GM12878 (cell line): ENCODE results near the gene CDPF1. TPM values are rescaled to one million over a fixed set of nuclear protein-coding genes. Genes with fewer than 3 reads are reported as not detected.

ENCODE experiments used
- CBX5 ChIP-seq: sonication (generic); IDR thresholded peaks from 2 replicates; pipeline ENCODE4 v1.6.1; 2016; ENCODE audit warnings: low read depth, moderate library complexity, mild to moderate bottlenecking, inconsistent platforms
- E2F4 ChIP-seq: IDR thresholded peaks from 2 replicates; pipeline ENCODE4 v1.6.1; 2012; ENCODE audit warnings: low read depth, low read length, improper control_type of control experiment
- ETV6 ChIP-seq, 2 experiments: fragments of 450-650 bp in 1 of 2; IDR thresholded peaks in 1 of 2; conservative IDR thresholded peaks in 1 of 2; 2 replicates each; pipeline ENCODE4 v1.6.1; 2014; ENCODE audit warnings: antibody characterized with exemption in 1 of 2, borderline replicate concordance in 1 of 2, low read depth in 1 of 2, mild to moderate bottlenecking in 1 of 2, moderate library complexity in 1 of 2
- FOXM1 ChIP-seq: IDR thresholded peaks from 2 replicates; pipeline ENCODE4 v1.6.1; 2012; ENCODE audit warnings: low read depth, mild to moderate bottlenecking, inconsistent platforms, low read length, moderate library complexity
- IKZF2 ChIP-seq, 2 experiments: fragments of 450-650 bp; IDR thresholded peaks; 2 replicates each; pipeline ENCODE4 v1.6.1; 2017; ENCODE audit warnings: mild to moderate bottlenecking in 2 of 2, moderate library complexity in 2 of 2
- NFYB ChIP-seq: IDR thresholded peaks from 2 replicates; pipeline ENCODE4 v1.6.1; 2011; ENCODE audit warnings: low read depth, mild to moderate bottlenecking, low read length, improper control_type of control experiment, moderate library complexity; ENCODE audit not compliant: insufficient read depth
- NR2C1 ChIP-seq: fragments of 450-650 bp; IDR thresholded peaks from 2 replicates; pipeline ENCODE4 v1.6.1; 2017; ENCODE audit warnings: antibody characterized with exemption, mild to moderate bottlenecking, moderate library complexity
- NR2C2 ChIP-seq: IDR thresholded peaks from 2 replicates; pipeline ENCODE4 v1.6.1; 2011; ENCODE audit warnings: borderline replicate concordance, low read depth; ENCODE audit not compliant: control insufficient read depth, insufficient read length
- SMARCA5 ChIP-seq: fragments of 450-650 bp; IDR thresholded peaks from 2 replicates; pipeline ENCODE4 v1.6.1; 2017; ENCODE audit warnings: mild to moderate bottlenecking
- SUZ12 ChIP-seq: fragments of 200-600 bp; sonication (generic); IDR thresholded peaks from one replicate; pipeline ENCODE4 v1.6.1; 2018; ENCODE audit warnings: antibody characterized with exemption, mild to moderate bottlenecking; ENCODE audit not compliant: unreplicated experiment
- TCF3 ChIP-seq: IDR thresholded peaks from 2 replicates; pipeline ENCODE4 v1.6.1; 2012; ENCODE audit warnings: low read depth, mild to moderate bottlenecking, low read length, borderline replicate concordance; ENCODE audit not compliant: insufficient read depth
- ZSCAN29 ChIP-seq: fragments of 450-650 bp; IDR thresholded peaks from 2 replicates; pipeline ENCODE4 v1.6.1; 2017; ENCODE audit warnings: mild to moderate bottlenecking, moderate library complexity
- polyA plus RNA-seq, 11 experiments: library from polyadenylated mRNA; depleted of rRNA in 4 of 11; unstranded in 6 of 11; stranded (reverse) in 5 of 11; fragments of >200 nt; fragmentation: Nextera tagmentation in 4 of 11; fragmentation: Illumina TruSeq in 1 of 11; extraction: Ambion mirVana in 4 of 11; extraction: Trizol in 1 of 11; gene quantifications; 1 replicate in 1 of 11; 2 replicates in 10 of 11; pipeline versions ENCODE4 v1.2.1 to v1.2.3, GENCODE V29; 2011 to 2016; ENCODE audit warnings: inconsistent platforms in 2 of 11, missing spikeins in 2 of 11, low read depth in 1 of 11
- total RNA-seq, 4 experiments: library from RNA; depleted of rRNA in 3 of 4; stranded (reverse); fragments of >200 nt in 3 of 4; fragmentation: Illumina TruSeq in 1 of 4; extraction: Trizol in 1 of 4; gene quantifications; 2 replicates each; pipeline versions ENCODE4 v1.2.1 to v1.2.3, GENCODE V29; 2013 to 2021
- TF ChIP-seq, protein P1 (sequence below): fragments of 450-650 bp; formaldehyde crosslinking; IDR thresholded peaks from 2 replicates; pipeline ENCODE4 v1.4.0; 2022; ENCODE audit warnings: mild to moderate bottlenecking, moderate library complexity
- TF ChIP-seq, protein P2 (sequence below): fragments of 450-650 bp; formaldehyde crosslinking; IDR thresholded peaks from 2 replicates; pipeline ENCODE4 v1.5.0; 2022; ENCODE audit warnings: mild to moderate bottlenecking, missing genetic modification characterization
- TF ChIP-seq, protein P3 (sequence below): IDR thresholded peaks from 2 replicates; pipeline ENCODE4 v1.6.1; 2011; ENCODE audit warnings: mild to moderate bottlenecking, low read depth, low read length, moderate library complexity; ENCODE audit not compliant: insufficient replicate concordance
- TF ChIP-seq, protein P4 (sequence below): fragments of 450-650 bp; IDR thresholded peaks from 2 replicates; pipeline ENCODE4 v1.6.1; 2017; ENCODE audit warnings: mild to moderate bottlenecking, low read depth, inconsistent platforms; ENCODE audit not compliant: poor library complexity, severe bottlenecking

The CDPF1 gene
- total and polyA plus RNA-seq, 10 of the 15 experiments (the other 5 are each of a cell fraction or from before 2014, with no cell fraction given): 1.0 to 22.4 (median 7.9) TPM

- TF ChIP-seq, protein P1, sequence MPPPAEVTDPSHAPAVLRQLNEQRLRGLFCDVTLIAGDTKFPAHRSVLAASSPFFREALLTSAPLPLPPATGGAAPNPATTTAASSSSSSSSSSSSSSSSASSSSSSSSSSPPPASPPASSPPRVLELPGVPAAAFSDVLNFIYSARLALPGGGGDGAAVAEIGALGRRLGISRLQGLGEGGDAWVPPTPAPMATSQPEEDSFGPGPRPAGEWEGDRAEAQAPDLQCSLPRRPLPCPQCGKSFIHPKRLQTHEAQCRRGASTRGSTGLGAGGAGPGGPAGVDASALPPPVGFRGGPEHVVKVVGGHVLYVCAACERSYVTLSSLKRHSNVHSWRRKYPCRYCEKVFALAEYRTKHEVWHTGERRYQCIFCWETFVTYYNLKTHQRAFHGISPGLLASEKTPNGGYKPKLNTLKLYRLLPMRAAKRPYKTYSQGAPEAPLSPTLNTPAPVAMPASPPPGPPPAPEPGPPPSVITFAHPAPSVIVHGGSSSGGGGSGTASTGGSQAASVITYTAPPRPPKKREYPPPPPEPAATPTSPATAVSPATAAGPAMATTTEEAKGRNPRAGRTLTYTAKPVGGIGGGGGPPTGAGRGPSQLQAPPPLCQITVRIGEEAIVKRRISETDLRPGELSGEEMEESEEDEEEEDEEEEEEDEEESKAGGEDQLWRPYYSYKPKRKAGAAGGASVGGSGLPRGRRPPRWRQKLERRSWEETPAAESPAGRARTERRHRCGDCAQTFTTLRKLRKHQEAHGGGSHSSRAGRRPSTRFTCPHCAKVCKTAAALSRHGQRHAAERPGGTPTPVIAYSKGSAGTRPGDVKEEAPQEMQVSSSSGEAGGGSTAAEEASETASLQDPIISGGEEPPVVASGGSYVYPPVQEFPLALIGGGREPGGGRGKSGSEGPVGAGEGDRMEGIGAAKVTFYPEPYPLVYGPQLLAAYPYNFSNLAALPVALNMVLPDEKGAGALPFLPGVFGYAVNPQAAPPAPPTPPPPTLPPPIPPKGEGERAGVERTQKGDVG (CRISPR knock-in tag): no peak
- TF ChIP-seq, protein P2, sequence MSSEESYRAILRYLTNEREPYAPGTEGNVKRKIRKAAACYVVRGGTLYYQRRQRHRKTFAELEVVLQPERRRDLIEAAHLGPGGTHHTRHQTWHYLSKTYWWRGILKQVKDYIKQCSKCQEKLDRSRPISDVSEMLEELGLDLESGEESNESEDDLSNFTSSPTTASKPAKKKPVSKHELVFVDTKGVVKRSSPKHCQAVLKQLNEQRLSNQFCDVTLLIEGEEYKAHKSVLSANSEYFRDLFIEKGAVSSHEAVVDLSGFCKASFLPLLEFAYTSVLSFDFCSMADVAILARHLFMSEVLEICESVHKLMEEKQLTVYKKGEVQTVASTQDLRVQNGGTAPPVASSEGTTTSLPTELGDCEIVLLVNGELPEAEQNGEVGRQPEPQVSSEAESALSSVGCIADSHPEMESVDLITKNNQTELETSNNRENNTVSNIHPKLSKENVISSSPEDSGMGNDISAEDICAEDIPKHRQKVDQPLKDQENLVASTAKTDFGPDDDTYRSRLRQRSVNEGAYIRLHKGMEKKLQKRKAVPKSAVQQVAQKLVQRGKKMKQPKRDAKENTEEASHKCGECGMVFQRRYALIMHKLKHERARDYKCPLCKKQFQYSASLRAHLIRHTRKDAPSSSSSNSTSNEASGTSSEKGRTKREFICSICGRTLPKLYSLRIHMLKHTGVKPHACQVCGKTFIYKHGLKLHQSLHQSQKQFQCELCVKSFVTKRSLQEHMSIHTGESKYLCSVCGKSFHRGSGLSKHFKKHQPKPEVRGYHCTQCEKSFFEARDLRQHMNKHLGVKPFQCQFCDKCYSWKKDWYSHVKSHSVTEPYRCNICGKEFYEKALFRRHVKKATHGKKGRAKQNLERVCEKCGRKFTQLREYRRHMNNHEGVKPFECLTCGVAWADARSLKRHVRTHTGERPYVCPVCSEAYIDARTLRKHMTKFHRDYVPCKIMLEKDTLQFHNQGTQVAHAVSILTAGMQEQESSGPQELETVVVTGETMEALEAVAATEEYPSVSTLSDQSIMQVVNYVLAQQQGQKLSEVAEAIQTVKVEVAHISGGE (CRISPR knock-in tag): 0 out of 2 replicates have a peak, but pooled peaks have one; percentile 39
- TF ChIP-seq NR2C1: no peak
- TF ChIP-seq, protein P3, sequence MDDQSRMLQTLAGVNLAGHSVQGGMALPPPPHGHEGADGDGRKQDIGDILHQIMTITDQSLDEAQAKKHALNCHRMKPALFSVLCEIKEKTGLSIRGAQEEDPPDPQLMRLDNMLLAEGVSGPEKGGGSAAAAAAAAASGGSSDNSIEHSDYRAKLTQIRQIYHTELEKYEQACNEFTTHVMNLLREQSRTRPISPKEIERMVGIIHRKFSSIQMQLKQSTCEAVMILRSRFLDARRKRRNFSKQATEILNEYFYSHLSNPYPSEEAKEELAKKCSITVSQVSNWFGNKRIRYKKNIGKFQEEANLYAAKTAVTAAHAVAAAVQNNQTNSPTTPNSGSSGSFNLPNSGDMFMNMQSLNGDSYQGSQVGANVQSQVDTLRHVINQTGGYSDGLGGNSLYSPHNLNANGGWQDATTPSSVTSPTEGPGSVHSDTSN: no peak
- peak; percentile 60; the same call in 1 of the 2 replicates for TF ChIP-seq SMARCA5
- no peak for TF ChIP-seq NR2C2
- no peak for TF ChIP-seq ETV6 (conservative IDR thresholded peaks at IDR 0.05 in 1 of 2, IDR thresholded peaks at IDR 0.05 in 1 of 2; ENCODE audit: borderline replicate concordance in 1 of 2, low read depth in 1 of 2)
- TF ChIP-seq IKZF2 (IDR thresholded peaks at IDR 0.05): no peak
- no peak; the same call in 1 of the 2 replicates for TF ChIP-seq E2F4
- peak; percentile 69; the same call in 1 of the 2 replicates for TF ChIP-seq NFYB
- TF ChIP-seq TCF3: 0 out of 2 replicates have a peak, but pooled peaks have one; percentile 16
- TF ChIP-seq CBX5: 0 out of 2 replicates have a peak, but pooled peaks have one; percentile 41
- TF ChIP-seq ZSCAN29: no peak
- TF ChIP-seq FOXM1: no peak
- TF ChIP-seq, protein P4, sequence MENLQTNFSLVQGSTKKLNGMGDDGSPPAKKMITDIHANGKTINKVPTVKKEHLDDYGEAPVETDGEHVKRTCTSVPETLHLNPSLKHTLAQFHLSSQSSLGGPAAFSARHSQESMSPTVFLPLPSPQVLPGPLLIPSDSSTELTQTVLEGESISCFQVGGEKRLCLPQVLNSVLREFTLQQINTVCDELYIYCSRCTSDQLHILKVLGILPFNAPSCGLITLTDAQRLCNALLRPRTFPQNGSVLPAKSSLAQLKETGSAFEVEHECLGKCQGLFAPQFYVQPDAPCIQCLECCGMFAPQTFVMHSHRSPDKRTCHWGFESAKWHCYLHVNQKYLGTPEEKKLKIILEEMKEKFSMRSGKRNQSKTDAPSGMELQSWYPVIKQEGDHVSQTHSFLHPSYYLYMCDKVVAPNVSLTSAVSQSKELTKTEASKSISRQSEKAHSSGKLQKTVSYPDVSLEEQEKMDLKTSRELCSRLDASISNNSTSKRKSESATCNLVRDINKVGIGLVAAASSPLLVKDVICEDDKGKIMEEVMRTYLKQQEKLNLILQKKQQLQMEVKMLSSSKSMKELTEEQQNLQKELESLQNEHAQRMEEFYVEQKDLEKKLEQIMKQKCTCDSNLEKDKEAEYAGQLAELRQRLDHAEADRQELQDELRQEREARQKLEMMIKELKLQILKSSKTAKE: no peak
- TF ChIP-seq SUZ12: no peak
These were observed at the start of gene CDPF1 (continued) for GRCh38 chr22:46250035-46250782.
